Neural cell (in vitro differentiated cells): ENCODE data around the gene AMOTL2.

Source experiments
- CTCF ChIP-seq: fragments of 450-650 bp; IDR thresholded peaks from 2 replicates; pipeline ENCODE4 v1.5.1; 2014; ENCODE audit warnings: antibody characterized with exemption, mild to moderate bottlenecking, moderate library complexity; ENCODE audit not compliant: poor library complexity, severe bottlenecking
- EP300 ChIP-seq: fragments of 450-650 bp; conservative IDR thresholded peaks from 2 replicates; pipeline ENCODE4 v1.6.1; 2014; ENCODE audit warnings: antibody characterized with exemption, mild to moderate bottlenecking, moderate library complexity; ENCODE audit not compliant: poor library complexity, severe bottlenecking
- EZH2 ChIP-seq: fragments of 200-600, 300-800 bp; shearing (Covaris generic), sonication (generic); IDR thresholded peaks from 2 replicates; pipeline ENCODE4 v1.6.1; 2014; ENCODE audit warnings: antibody characterized with exemption, low read length, borderline replicate concordance, mild to moderate bottlenecking; ENCODE audit not compliant: insufficient read depth, poor library complexity, severe bottlenecking
- SMC3 ChIP-seq: fragments of 450-650 bp; conservative IDR thresholded peaks from 2 replicates; pipeline ENCODE4 v1.6.1; 2014; ENCODE audit warnings: antibody characterized with exemption, mild to moderate bottlenecking, moderate library complexity; ENCODE audit not compliant: poor library complexity

- TF ChIP-seq CTCF (no peak), EP300 (no peak), SMC3 (no peak), EZH2 (no peak)
Observed at GRCh38 chr3:134371542-134372324, 2.5 kb downstream of the AMOTL2 start.
